Sigmoid colon (tissue), 4 donors: ENCODE results near the gene ABO.

Source experiments
- CTCF ChIP-seq, 4 experiments: fragments of 450-650 bp in 3 of 4; fragments of 200-600 bp in 1 of 4; IDR thresholded peaks; one replicate each; pipeline ENCODE4 v1.5.1; 2016 to 2019; ENCODE audit warnings: antibody characterized with exemption in 4 of 4, mild to moderate bottlenecking in 3 of 4, moderate library complexity in 2 of 4
- EP300 ChIP-seq, 4 donors: sonication (generic); formaldehyde crosslinking; IDR thresholded peaks; one replicate each; pipeline ENCODE4 v1.6.1; 2017; ENCODE audit warnings: antibody characterized with exemption in 4 of 4
- POLR2A ChIP-seq, 2 donors: fragments of 450-650 bp; IDR thresholded peaks; one replicate each; pipeline ENCODE4 v1.6.1; 2016; ENCODE audit warnings: antibody characterized with exemption in 2 of 2, mild to moderate bottlenecking in 2 of 2, moderate library complexity in 2 of 2
- POLR2AphosphoS5 ChIP-seq, 4 donors: sonication (generic); formaldehyde crosslinking; IDR thresholded peaks; one replicate each; pipeline ENCODE4 v1.6.1; 2017; ENCODE audit warnings: antibody characterized with exemption in 4 of 4

- TF ChIP-seq CTCF (IDR thresholded peaks at IDR 0.05) (no peak), EP300 (IDR thresholded peaks at IDR 0.05) (no peak), POLR2A (IDR thresholded peaks at IDR 0.05) (no peak), POLR2AphosphoS5 (IDR thresholded peaks at IDR 0.05) (no peak)
These were observed 14.5 kb downstream of the ABO start for GRCh38 chr9:133260334-133261102.
